ENCODE data around the gene SLC14A1. TPM values are rescaled to one million over a fixed set of nuclear protein-coding genes. Genes with fewer than 3 reads are reported as not detected.

SLC14A1 gene
- total and polyA plus RNA-seq, 2 of the 8 experiments (the other 6 are each of a cell fraction or from before 2014, with no cell fraction given) = 0.18 TPM; not detected in 1

DNA sequence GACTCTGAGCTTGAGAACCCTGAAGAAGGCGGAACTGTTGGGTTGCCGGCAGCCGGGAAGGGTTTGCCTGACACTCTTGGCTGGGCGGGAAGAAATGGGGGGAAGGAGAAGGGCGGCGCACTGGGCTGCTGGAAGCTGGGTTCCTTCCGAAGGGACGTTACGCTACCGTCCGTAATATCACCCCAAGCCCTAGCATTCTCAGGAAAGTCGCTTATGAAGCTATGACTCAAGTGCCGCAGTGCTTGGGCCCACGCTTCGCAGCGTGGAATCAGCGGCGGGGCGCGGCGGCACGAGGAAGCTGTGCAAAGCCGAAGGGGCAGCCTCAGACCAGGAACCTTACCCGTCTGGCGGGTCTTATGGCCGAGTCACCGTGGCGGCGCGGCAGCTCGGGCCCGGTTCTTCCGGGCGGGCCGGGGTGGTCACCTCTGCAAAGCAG, 51.3 kb downstream of the SLC14A1 start:
- Histone ChIP-seq H3K18ac (ENCODE audit: extremely low read depth, low read length) (peak overlapping the region; percentile 44; the same call in 1 of the 2 replicates), H2BK12ac (ENCODE audit: low read depth, low read length) (no peak overlapping the region; the same call in 1 of the 2 replicates), H3K4ac (replicated peaks; ENCODE audit: insufficient read length, low read depth, low read length) (peak overlapping the region; percentile 87), H3K23ac (ENCODE audit: insufficient read length) (no peak overlapping the region), H4K5ac (ENCODE audit: insufficient read length, low read depth, low read length) (no peak overlapping the region), H3K79me1 (ENCODE audit: low read depth, low read length) (no peaks in the 10 kb centered on the region), H4K20me1 (replicated peaks in 1 of 2; ENCODE audit: control insufficient read depth in 1 of 2, insufficient read depth in 2 of 2, low read length in 2 of 2) (no peaks in the 10 kb centered on the region), H2BK20ac (ENCODE audit: low read length) (no peak overlapping the region), H4K8ac (ENCODE audit: extremely low read depth, insufficient read depth, low read length) (peak overlapping the region; percentile 99; the same call in 1 of the 2 replicates), H3K56ac (replicated peaks; ENCODE audit: insufficient read length, low read depth, low read length) (peak overlapping the region; percentile 24), H4K91ac (replicated peaks; ENCODE audit: insufficient read length, low read length) (peak overlapping the region; percentile 79), H3K79me2 (ENCODE audit: control insufficient read depth in 1 of 2, insufficient read depth in 2 of 2, low read length in 2 of 2) (no peaks in the 10 kb centered on the region), H3K9me3 (ENCODE audit: insufficient read depth in 2 of 2, low read depth in 1 of 2, low read length in 1 of 2) (no peaks in the 10 kb centered on the region), H2AK5ac (ENCODE audit: low read depth, low read length) (no peak overlapping the region), H3K9ac (replicated peaks in 1 of 4; ENCODE audit: extremely low read depth in 1 of 4, low read depth in 3 of 4, low read length in 3 of 4) (peak overlapping the region in 3 of 4 experiments; percentile 92 to 94 (median 93); a peak in 6 of 7 replicates), H2BK120ac (replicated peaks; ENCODE audit: low read depth, low read length) (no peak overlapping the region), H3K4me1 (replicated peaks in 1 of 4; ENCODE audit: control insufficient read depth in 3 of 4, insufficient read depth in 4 of 4, low read length in 3 of 4) (peaks cover 0 to 3% (median 0%) of the 10 kb centered on the region in 4 experiments; a peak in 1 of 7 replicates), H3K4me2 (ENCODE audit: insufficient read depth in 1 of 2, low read depth in 2 of 2, low read length in 2 of 2) (peak overlapping the region; percentile 62 to 83), H2BK5ac (ENCODE audit: low read depth, low read length) (peak overlapping the region; percentile 92), H3K27me3 (replicated peaks in 1 of 4; ENCODE audit: control insufficient read depth in 3 of 4, extremely low read depth in 1 of 4, insufficient read depth in 3 of 4, low read length in 3 of 4) (no peaks in the 10 kb centered on the region; a peak in 2 of 7 replicates), H3K14ac (ENCODE audit: insufficient read length) (no peak overlapping the region), H3K23me2 (ENCODE audit: low read depth, low read length) (peaks cover 6% of the 10 kb centered on the region; the same call in 1 of the 2 replicates), H2AFZ (ENCODE audit: low read length) (peak overlapping the region; percentile 86), H3K27ac (ENCODE audit: low read depth, low read length) (peak overlapping the region; percentile 79), H3K36me3 (ENCODE audit: control insufficient read depth in 2 of 4, insufficient read depth in 4 of 4, low read length in 3 of 4) (no peaks in the 10 kb centered on the region), H2BK15ac (ENCODE audit: low read length) (no peak overlapping the region; the same call in 1 of the 2 replicates), H3K4me3 (ENCODE audit: extremely low read depth in 1 of 4, insufficient read depth in 2 of 4, low read depth in 3 of 4, low read length in 4 of 4) (peak overlapping the region; percentile 61 to 84 (median 78))
- FAIRE-seq (no peak), DNase-seq (ENCODE audit: low read depth in 1 of 2, low spot score in 2 of 2) (peak in 1 of 2 experiments; percentile 75)
- CTCF ChIA-PET (ENCODE audit: partially characterized antibody) = interaction anchor here (1.2 to 3.5 kb wide), 6 partner anchors 11 to 50 kb away, joined by 3 to 20 read pairs (median 4); no protein-coding TSS in a partner anchor
- 23% methylated on average over 35 of the region's 35 CpGs; no CpG with 5 or more reads in 1 of the 2 experiments for WGBS, 2 experiments (ENCODE audit: extremely low coverage in 1 of 2, insufficient coverage in 1 of 2, insufficient read length in 1 of 2, insufficient replicate concordance in 2 of 2, low coverage in 1 of 2, low lambda C conversion rate in 2 of 2, missing lambda C conversion rate in 1 of 2)
- POLR2A ChIA-PET (ENCODE audit: partially characterized antibody) = interaction anchor here (0.7 to 2.2 kb wide), 5 partner anchors 11 to 61 kb away, joined by 3 to 15 read pairs (median 4); no protein-coding TSS in a partner anchor
- no peak for TF ChIP-seq HDAC6 (IDR thresholded peaks at IDR 0.05; ENCODE audit: low read depth, low read length)
- TF ChIP-seq GABPA (IDR thresholded peaks at IDR 0.05; ENCODE audit: borderline replicate concordance, insufficient read depth, low read length) = peak; percentile 96
- TF ChIP-seq RNF2 (IDR thresholded peaks at IDR 0.05; ENCODE audit: borderline replicate concordance, low read depth, low read length, missing control alignments, poor library complexity, severe bottlenecking) = no peak
- peak; percentile 89 for TF ChIP-seq PHF8 (conservative IDR thresholded peaks at IDR 0.05; ENCODE audit: low read depth, low read length)
- TF ChIP-seq, protein P1, sequence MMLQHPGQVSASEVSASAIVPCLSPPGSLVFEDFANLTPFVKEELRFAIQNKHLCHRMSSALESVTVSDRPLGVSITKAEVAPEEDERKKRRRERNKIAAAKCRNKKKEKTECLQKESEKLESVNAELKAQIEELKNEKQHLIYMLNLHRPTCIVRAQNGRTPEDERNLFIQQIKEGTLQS (IDR thresholded peaks at IDR 0.05; ENCODE audit: insufficient read depth, low read depth, low read length) = no peak
- TF ChIP-seq SIRT6 (IDR thresholded peaks at IDR 0.05; ENCODE audit: low read length) = no peak
- no peak for TF ChIP-seq CBX5 (IDR thresholded peaks at IDR 0.05; ENCODE audit: low read depth, low read length)
- TF ChIP-seq SP2 (IDR thresholded peaks at IDR 0.05; ENCODE audit: low read length) = no peak
- TF ChIP-seq, protein P2, sequence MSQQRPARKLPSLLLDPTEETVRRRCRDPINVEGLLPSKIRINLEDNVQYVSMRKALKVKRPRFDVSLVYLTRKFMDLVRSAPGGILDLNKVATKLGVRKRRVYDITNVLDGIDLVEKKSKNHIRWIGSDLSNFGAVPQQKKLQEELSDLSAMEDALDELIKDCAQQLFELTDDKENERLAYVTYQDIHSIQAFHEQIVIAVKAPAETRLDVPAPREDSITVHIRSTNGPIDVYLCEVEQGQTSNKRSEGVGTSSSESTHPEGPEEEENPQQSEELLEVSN (IDR thresholded peaks at IDR 0.05) = peak; percentile 98
